ENCODE results near the gene NCDN. TPM values are rescaled to one million over a fixed set of nuclear protein-coding genes. Genes with fewer than 3 reads are reported as not detected.

The NCDN gene
- total and polyA plus RNA-seq, 4 donors = 8.8 to 31.5 (median 14.6) TPM

GRCh38 chr1:35511305-35511704, 46.3 kb upstream of the NCDN start:
- H3K4me1 ChIP-seq (ENCODE audit: control insufficient read depth in 5 of 5, insufficient read depth in 5 of 5, low read length in 5 of 5) = peaks cover 0 to 26% (median 0%) of the 10 kb centered on the region in 5 donors
- H3K9ac ChIP-seq (ENCODE audit: insufficient read depth in 1 of 2, low read length in 2 of 2) = no peak overlapping the region
- H3K4me3 ChIP-seq = no peak overlapping the region
- TF ChIP-seq CTCF (IDR thresholded peaks at IDR 0.05; ENCODE audit: control extremely low read depth, extremely low read depth) = no peak
- ATAC-seq (ENCODE audit: insufficient read depth, low FRiP score) = no peak
- WGBS, 2 donors = 98 to 99% methylated on average over 2 of the region's 2 CpGs
- H3K27me3 ChIP-seq (ENCODE audit: control insufficient read depth in 3 of 3, insufficient read depth in 3 of 3, low read length in 2 of 3) = no peaks in the 10 kb centered on the region
- no peak overlapping the region for H3K27ac ChIP-seq (ENCODE audit: low read depth in 1 of 2, low read length in 1 of 2)
- DNase-seq = no peak
- no peaks in the 10 kb centered on the region for H3K9me3 ChIP-seq (ENCODE audit: control insufficient read depth in 4 of 4, insufficient read depth in 3 of 4, low read length in 3 of 4)
- H3K36me3 ChIP-seq (ENCODE audit: control insufficient read depth in 4 of 4, insufficient read depth in 4 of 4, low read length in 4 of 4) = peaks cover 0 to 6% (median 3%) of the 10 kb centered on the region in 4 donors

- no peak for ATAC-seq (ENCODE audit: insufficient read depth, low FRiP score)
- H3K4me1 ChIP-seq (ENCODE audit: control insufficient read depth in 5 of 5, insufficient read depth in 5 of 5, low read length in 5 of 5) = no peaks in the 10 kb centered on the region
- no peak overlapping the region for H3K4me3 ChIP-seq
- no peaks in the 10 kb centered on the region for H3K27me3 ChIP-seq (ENCODE audit: control insufficient read depth in 3 of 3, insufficient read depth in 3 of 3, low read length in 2 of 3)
- no peak for DNase-seq
- no peak overlapping the region for H3K9ac ChIP-seq (ENCODE audit: insufficient read depth in 1 of 2, low read length in 2 of 2)
- WGBS, 2 donors = 97 to 98% methylated on average over 3 of the region's 3 CpGs
- H3K36me3 ChIP-seq (ENCODE audit: control insufficient read depth in 4 of 4, insufficient read depth in 4 of 4, low read length in 4 of 4) = no peaks in the 10 kb centered on the region
- no peak overlapping the region for H3K27ac ChIP-seq (ENCODE audit: low read depth in 1 of 2, low read length in 1 of 2)
- TF ChIP-seq CTCF (IDR thresholded peaks at IDR 0.05; ENCODE audit: control extremely low read depth, extremely low read depth) = no peak
- H3K9me3 ChIP-seq (ENCODE audit: control insufficient read depth in 4 of 4, insufficient read depth in 3 of 4, low read length in 3 of 4) = peaks cover 0 to 2% (median 0%) of the 10 kb centered on the region in 4 donors
Observed at GRCh38 chr1:35518183-35518582, 39.4 kb upstream of the NCDN start.

GRCh38 chr1:35519432-35519831, 38.2 kb upstream of the NCDN start:
- Histone ChIP-seq H3K4me1 (ENCODE audit: control insufficient read depth in 5 of 5, insufficient read depth in 5 of 5, low read length in 5 of 5) (peaks cover 0 to 2% (median 0%) of the 10 kb centered on the region in 5 donors), H3K9ac (ENCODE audit: insufficient read depth in 1 of 2, low read length in 2 of 2) (no peak overlapping the region), H3K36me3 (ENCODE audit: control insufficient read depth in 4 of 4, insufficient read depth in 4 of 4, low read length in 4 of 4) (no peaks in the 10 kb centered on the region), H3K9me3 (ENCODE audit: control insufficient read depth in 4 of 4, insufficient read depth in 3 of 4, low read length in 3 of 4) (peaks cover 0 to 2% (median 0%) of the 10 kb centered on the region in 4 donors), H3K4me3 (no peak overlapping the region), H3K27ac (ENCODE audit: low read depth in 1 of 2, low read length in 1 of 2) (no peak overlapping the region), H3K27me3 (ENCODE audit: control insufficient read depth in 3 of 3, insufficient read depth in 3 of 3, low read length in 2 of 3) (no peaks in the 10 kb centered on the region)
- WGBS, 2 donors = 65 to 68% methylated on average over 2 of the region's 2 CpGs
- ATAC-seq (ENCODE audit: insufficient read depth, low FRiP score) (no peak), DNase-seq (no peak)
- no peak for TF ChIP-seq CTCF (IDR thresholded peaks at IDR 0.05; ENCODE audit: control extremely low read depth, extremely low read depth)

- no peak for TF ChIP-seq CTCF (IDR thresholded peaks at IDR 0.05; ENCODE audit: control extremely low read depth, extremely low read depth)
- ATAC-seq (ENCODE audit: insufficient read depth, low FRiP score) (no peak), DNase-seq (peak in 2 of 3 donors; percentile 57 to 80)
- Histone ChIP-seq H3K4me3 (no peak overlapping the region), H3K9ac (ENCODE audit: insufficient read depth in 1 of 2, low read length in 2 of 2) (no peak overlapping the region), H3K9me3 (ENCODE audit: control insufficient read depth in 4 of 4, insufficient read depth in 3 of 4, low read length in 3 of 4) (no peaks in the 10 kb centered on the region), H3K36me3 (ENCODE audit: control insufficient read depth in 4 of 4, insufficient read depth in 4 of 4, low read length in 4 of 4) (no peaks in the 10 kb centered on the region), H3K27me3 (ENCODE audit: control insufficient read depth in 3 of 3, insufficient read depth in 3 of 3, low read length in 2 of 3) (no peaks in the 10 kb centered on the region), H3K27ac (ENCODE audit: low read depth in 1 of 2, low read length in 1 of 2) (no peak overlapping the region), H3K4me1 (ENCODE audit: control insufficient read depth in 5 of 5, insufficient read depth in 5 of 5, low read length in 5 of 5) (peaks cover 0 to 2% (median 0%) of the 10 kb centered on the region in 5 donors)
- 83 to 94% methylated on average over 2 of the region's 2 CpGs for WGBS, 2 donors
Observed at GRCh38 chr1:35524106-35524505, 33.5 kb upstream of the NCDN start.

Data from lung (tissue), 12 donors.